AG09319 (cell line): ENCODE results near the gene GCK.

ENCODE experiments used
- DNase-seq: peaks from one replicate; pipeline ENCODE4 v3.0.0-alpha.2; 2010; ENCODE audit warnings: low read depth; ENCODE audit errors: extremely low read depth
- TF ChIP-seq, protein P1 (sequence below): IDR thresholded peaks from 2 replicates; pipeline ENCODE4 v1.5.1; 2011; ENCODE audit warnings: low read depth, mild to moderate bottlenecking, inconsistent platforms, low read length, moderate library complexity

GCK gene

GRCh38 chr7:44226396-44226753, 37.1 kb upstream of the GCK start:
- no peak for DNase-seq
- TF ChIP-seq, protein P1, sequence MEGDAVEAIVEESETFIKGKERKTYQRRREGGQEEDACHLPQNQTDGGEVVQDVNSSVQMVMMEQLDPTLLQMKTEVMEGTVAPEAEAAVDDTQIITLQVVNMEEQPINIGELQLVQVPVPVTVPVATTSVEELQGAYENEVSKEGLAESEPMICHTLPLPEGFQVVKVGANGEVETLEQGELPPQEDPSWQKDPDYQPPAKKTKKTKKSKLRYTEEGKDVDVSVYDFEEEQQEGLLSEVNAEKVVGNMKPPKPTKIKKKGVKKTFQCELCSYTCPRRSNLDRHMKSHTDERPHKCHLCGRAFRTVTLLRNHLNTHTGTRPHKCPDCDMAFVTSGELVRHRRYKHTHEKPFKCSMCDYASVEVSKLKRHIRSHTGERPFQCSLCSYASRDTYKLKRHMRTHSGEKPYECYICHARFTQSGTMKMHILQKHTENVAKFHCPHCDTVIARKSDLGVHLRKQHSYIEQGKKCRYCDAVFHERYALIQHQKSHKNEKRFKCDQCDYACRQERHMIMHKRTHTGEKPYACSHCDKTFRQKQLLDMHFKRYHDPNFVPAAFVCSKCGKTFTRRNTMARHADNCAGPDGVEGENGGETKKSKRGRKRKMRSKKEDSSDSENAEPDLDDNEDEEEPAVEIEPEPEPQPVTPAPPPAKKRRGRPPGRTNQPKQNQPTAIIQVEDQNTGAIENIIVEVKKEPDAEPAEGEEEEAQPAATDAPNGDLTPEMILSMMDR: no peak

- DNase-seq: no peak
- TF ChIP-seq, protein P1: no peak
Observed at GRCh38 chr7:44225566-44226395, 36.5 kb upstream of the GCK start.

DNA sequence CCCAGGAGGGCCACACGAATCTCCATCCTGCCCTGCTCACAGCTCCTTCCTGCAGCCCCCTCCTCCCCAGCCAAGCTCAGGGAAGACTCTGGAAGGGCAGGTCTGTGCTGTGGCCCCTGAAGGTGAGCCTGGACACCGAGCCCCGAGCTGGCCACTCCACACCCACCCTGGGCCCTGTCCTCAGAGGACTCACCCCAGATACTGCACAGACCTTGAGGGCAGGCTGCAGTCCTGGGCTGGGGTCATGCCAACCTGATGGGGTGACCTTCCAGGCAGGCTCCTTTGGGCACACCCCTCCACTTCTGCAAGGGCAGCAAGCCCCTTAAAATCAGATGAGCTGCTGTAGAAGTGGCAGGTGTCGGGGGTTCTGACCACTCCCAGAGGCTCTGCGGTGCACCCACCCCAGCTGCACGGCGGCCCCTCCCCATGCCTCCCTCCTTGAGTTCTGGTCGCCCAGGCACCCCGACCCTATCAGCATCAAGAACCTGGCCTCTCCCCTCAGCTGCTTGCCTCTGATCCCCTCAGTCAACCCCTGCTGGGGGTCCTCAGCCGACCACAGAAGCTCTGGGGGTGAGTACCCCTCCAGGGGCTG, 35.8 kb upstream of the GCK start:
- TF ChIP-seq, protein P1: no peak
- no peak for DNase-seq

DNA sequence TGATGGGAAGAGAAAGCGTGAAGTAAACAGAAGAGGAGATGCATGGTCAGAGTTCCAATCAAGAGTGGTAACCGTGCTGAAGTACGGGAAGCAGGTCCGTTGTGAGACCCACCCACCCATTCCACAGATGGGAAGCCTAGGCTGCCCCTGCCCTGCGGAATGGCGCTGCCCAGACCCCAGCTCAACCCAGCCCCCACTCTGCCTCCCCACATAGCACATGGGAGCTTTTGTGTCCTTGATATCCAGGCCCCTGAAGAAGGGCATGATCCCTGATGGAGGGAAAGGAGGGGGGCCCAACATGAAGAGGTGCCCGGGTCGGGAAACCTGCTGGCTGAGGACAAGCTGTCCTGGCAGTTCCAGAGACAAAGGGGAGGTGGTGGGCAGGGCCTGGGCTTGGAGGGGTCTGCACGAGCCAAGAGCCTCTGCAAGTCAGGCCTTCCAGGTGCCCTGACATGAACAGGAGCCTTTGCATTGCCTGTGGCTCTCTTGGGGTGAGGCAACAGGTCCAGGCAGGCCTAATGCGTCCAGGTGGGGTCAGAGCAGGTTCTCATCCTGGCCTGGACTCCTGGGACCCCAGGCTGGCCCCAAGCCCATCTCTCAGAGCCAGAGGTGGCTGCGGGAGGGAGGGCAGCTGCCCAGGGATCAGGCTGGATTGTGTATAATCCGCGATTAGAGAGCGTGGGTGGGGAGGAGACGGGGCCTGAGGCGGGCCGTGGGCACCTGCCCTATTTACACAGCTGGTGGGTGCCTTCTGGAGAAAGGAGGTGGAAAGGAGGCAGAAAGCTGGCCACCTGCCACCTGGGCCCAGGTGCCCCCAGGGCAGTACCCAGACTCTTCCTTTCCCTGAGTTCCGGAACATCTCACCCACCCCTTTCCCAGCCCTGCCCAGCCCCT, 35.1 kb upstream of the GCK start:
- no peak for DNase-seq
- TF ChIP-seq, protein P1: no peak

- DNase-seq: no peak
- TF ChIP-seq, protein P1: no peak
Observed at GRCh38 chr7:44223362-44224079, 34.3 kb upstream of the GCK start.

DNA sequence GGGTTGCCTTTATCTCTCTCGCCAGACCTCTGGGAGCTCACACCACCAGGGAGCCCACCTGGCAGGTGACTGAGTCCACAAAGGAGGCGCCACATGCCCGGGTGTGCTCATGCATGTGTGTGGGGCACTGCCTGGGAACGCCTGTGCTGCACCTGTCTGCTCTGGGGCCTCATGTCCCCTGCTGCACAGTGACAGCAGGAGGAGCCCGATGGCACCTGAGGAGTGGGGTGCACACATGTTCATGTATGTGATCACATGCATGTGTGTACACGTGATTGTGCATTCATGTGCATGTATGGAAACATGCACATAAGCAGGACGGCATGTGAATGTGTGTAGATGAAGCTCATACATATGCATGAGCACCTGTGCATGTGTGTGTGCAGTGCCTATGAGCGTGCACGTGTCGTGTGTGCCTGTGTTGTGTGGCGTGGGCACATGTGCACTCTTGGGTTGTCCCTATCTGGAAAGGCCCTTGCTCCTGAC, 33.6 kb upstream of the GCK start:
- DNase-seq: no peak
- TF ChIP-seq, protein P1: no peak
